ENCODE results near the gene PCED1A.

The PCED1A gene

GRCh38 chr20:2801286-2801728 is 39.1 kb downstream of the PCED1A start:
- DNase-seq: no peak

DNA sequence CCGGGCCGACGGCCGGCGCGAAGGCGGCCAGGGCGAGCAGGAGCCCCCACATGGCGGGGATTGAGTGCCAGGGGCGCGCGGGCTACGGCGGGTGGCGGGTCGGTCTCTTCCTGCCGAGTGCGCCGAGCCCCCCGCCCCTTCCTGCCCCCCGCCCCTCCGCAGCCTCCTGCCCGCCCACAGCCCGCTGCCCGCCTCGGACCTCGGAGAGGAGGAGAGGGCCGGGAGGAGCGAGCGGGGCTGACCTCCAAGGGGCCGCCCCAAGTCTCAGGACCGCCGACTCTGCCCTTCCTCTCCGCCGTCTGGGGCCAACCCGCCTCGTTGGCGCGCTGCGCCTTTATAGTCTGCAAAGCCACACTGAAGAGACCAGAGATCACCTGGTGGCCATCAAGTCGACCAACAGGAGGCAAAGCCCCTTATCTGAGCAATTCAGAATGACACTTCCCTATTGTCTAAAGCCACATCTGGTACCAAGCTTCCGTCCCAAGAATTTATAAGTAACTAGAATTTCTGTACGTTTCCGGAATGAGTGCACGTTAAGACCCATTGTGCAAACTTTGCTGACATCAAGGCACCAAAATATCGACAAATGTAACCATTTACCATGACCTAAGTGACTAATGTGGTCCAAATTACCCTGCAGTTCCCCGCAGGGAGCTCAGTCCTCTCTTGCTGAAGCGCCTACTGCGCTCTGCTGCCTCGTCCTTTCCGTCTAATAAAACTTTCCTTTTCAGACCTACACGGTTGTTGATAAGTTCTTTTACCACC is 39.8 kb downstream of the PCED1A start, which contains the start of gene CPXM1:
TSS of gene CPXM1 (minus strand) at position 107 of the 765 bp plus-strand sequence. CDS start at position 52, 55 bp downstream.
- no peak for DNase-seq

DNA sequence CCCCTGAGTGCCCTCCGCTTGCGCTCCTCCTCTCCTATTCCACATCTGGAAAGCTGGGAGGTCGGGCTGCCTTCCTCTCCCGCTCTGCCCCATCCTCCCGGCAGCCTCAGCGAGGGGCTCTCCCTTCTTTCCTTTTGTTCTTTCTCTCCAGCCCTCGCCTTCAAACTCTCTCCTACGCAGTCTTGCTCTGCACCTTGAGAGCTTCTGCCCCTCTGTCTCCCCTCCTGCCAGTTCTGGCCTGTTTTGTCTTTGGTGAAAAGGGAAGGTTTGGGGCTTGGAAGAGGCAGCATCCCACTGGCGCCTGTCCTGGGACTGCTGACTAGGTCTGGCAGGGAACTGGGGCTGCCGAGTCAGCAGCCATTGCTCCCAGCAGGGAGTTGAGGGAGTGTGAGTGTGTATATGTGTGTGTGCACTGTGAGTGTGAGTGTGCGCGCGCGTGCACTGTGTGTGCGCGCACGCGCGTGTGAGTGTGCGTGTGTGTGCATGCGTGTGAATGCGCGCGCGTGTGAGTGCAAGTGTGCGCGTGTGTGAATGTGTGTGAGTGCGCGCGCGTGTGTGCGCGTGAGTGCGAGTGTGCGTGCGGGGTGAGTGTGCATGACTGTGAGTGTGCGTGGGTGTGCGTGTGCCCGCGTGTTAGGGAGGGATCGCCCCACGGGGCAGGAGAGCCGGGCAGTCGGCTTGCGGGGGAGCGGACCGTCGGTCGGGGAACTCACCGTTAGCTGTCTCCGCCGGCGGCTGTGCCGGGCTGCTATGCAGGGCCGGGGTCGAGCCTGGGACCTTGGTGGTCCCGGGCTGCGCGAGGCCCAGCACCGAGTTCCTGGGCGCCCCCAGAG is 40.6 kb downstream of the PCED1A start:
- DNase-seq: no peak

DNA sequence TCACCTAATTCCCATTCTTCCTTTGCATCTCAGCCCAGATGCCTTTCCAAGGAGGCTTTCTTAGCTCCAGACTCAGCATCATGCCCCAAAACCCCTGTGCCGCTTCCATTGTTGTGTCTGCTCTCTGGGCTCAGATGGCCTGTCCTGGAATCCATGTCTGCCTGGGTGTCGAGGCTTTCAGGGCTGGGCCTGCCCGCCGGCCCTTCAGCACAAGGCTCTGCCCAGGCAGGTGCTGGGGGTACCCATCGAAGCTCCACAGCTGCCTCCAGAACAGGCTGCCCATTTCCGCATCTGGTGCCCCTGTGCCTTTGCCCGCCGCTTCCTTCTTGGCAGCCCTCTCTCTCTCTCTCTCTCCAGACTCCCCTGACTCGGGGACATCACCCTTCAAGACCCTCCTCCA is 41.2 kb downstream of the PCED1A start:
- no peak for DNase-seq

GRCh38 chr20:2798814-2799213 is 41.6 kb downstream of the PCED1A start:
- DNase-seq: no peak

- DNase-seq: no peak
Measured at GRCh38 chr20:2798095-2798805, 42.2 kb downstream of the PCED1A start.

DNA sequence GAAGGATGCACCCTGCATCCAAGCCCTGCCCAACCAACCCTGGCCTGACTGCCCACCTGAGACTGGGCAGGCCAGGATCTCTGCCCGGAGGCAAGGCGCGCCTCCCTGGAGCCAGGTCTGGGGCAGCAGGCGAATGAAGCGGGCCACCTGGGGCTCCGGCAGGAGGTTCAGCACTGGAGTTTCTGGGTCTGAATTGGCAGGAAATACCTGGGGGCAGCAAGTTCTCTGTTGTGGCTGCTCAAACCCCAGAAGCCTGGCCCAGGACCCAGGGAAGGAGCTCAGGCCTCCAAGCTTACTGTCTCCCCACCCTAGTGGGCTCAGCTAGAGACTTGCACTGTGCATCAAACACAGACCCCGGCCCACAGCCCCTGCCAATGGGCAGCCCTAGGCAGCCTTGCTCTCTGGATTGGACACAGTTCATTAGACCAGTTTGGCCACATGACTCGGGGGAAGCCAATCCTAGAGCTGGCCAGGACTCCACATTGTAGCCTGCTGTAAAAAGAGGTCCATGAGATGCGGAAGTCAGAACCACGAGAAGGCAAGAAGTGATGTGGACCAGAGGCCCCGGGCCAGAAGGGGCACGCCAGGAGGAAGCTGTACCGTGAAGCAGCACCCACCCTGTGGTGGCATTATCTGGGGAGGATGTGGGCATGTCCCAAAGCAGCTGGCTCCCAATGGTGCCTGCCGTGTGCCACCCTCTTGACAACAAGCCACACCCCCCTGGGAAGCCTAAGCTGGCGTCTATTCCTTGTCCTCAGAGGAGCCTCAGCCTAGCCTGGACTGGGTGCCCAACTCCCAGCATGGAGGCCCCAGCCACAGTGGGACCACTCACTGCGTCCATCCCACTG is 43.1 kb downstream of the PCED1A start:
- no peak for DNase-seq

- no peak for DNase-seq
Measured at GRCh38 chr20:2796011-2796660, 44.3 kb downstream of the PCED1A start.

GRCh38 chr20:2795451-2795850 is 45.0 kb downstream of the PCED1A start:
- no peak for DNase-seq

- DNase-seq: no peak
Measured at GRCh38 chr20:2794866-2795447, 45.5 kb downstream of the PCED1A start.

DNA sequence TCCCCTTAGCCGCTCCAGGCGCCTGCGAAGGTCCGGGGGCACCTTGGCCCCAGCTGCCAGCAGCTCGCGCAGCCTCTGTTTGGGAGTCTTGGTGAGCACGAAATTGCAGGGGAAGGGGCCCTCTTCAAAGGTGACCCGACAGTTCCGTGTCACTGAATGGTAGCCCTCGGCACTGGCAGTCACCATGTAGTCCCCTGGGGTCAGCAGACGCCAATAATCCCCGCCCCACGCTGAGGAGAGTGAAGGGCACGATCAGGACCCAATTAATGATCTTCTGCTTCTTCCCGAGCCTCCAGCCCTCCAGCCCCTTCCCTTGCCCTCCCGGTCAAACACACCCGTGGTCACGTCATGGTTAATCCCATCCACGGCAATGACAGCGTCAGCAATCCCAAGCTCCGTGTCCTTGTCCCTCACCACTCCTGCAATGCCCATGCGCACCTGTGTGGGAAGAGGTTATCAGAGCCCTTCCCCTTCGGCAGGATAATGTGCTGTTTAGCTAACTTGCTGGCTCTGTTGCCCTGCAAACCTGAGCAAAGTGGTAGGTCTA is 46.2 kb downstream of the PCED1A start:
- no peak for DNase-seq

GRCh38 chr20:2793471-2793870 is 47.0 kb downstream of the PCED1A start:
- no peak for DNase-seq

Data from stimulated activated CD4-positive, alpha-beta T cell treated with anti-CD3 and anti-CD28 coated beads, Interleukin-2, amount 100 ng/mL, for 48 hours (primary cell).